GM19463 (cell line): Measurements from ENCODE around the gene TUFT1.
"Not testable (repeated sequence)": the region's sequence is repeated elsewhere in the genome, so short reads cannot be mapped to it uniquely, and the experiment has no call there.

Experiments
- ATAC-seq: cut with Tn5 transposase; IDR thresholded peaks from one replicate; pipeline ENCODE4 v1.9.1; 2021; ENCODE audit warnings: mild to moderate bottlenecking, moderate library complexity; ENCODE audit not compliant: unreplicated experiment

The TUFT1 gene

GRCh38 chr1:151613282-151613780 lies 73.2 kb downstream of the TUFT1 start:
- no peak for ATAC-seq

GRCh38 chr1:151615711-151616504 lies 75.8 kb downstream of the TUFT1 start:
- ATAC-seq = no peak

GRCh38 chr1:151616505-151616849 lies 76.4 kb downstream of the TUFT1 start:
- ATAC-seq = no peak

GRCh38 chr1:151618003-151618402 lies 77.9 kb downstream of the TUFT1 start:
- ATAC-seq = no peak

GRCh38 chr1:151618470-151618869 lies 78.4 kb downstream of the TUFT1 start:
- ATAC-seq = no peak

GRCh38 chr1:151618996-151619395 lies 78.9 kb downstream of the TUFT1 start:
- not testable (repeated sequence) for ATAC-seq

GRCh38 chr1:151619489-151620093 lies 79.5 kb downstream of the TUFT1 start:
- ATAC-seq = no peak

- ATAC-seq = no peak
These were observed 80.2 kb downstream of the TUFT1 start for GRCh38 chr1:151620286-151620685.

- ATAC-seq = no peak
These were observed 81.2 kb downstream of the TUFT1 start for GRCh38 chr1:151621351-151621750.

- ATAC-seq = no peak
These were observed 84.7 kb downstream of the TUFT1 start for GRCh38 chr1:151624783-151625182.

GRCh38 chr1:151626740-151627334 lies 86.7 kb downstream of the TUFT1 start:
- ATAC-seq = no peak

- ATAC-seq = no peak
These were observed 89.2 kb downstream of the TUFT1 start for GRCh38 chr1:151629278-151629677.
